BLaER1 treated with 17β-estradiol and CSF1 and Interleukin-3, amounts not matched to agents 10 nM and 100 nM (cell line): Measurements from ENCODE around the gene DYNLT4.
"Not testable (repeated sequence)": the region's sequence is repeated elsewhere in the genome, so short reads cannot be mapped to it uniquely, and the experiment has no call there.

ENCODE experiments used
- H3K27ac ChIP-seq, 11 experiments: shearing (Covaris generic); formaldehyde crosslinking; 2 replicates each; pipeline ENCODE4 v1.8.1; 2022
- H3K27me3 ChIP-seq, 11 experiments: shearing (Covaris generic); formaldehyde crosslinking; 2 replicates each; pipeline ENCODE4 v1.8.1; 2022
- H3K36me3 ChIP-seq, 11 experiments: shearing (Covaris generic); formaldehyde crosslinking; 2 replicates each; pipeline ENCODE4 v1.8.1; 2022
- H3K4me1 ChIP-seq, 10 experiments: shearing (Covaris generic); formaldehyde crosslinking; 2 replicates each; pipeline ENCODE4 v1.8.1; 2022
- H3K4me2 ChIP-seq, 11 experiments: shearing (Covaris generic); formaldehyde crosslinking; 2 replicates each; pipeline ENCODE4 v1.8.1; 2022
- H3K4me3 ChIP-seq, 10 experiments: shearing (Covaris generic); formaldehyde crosslinking; 2 replicates each; pipeline ENCODE4 v1.8.1; 2022
- H3K9ac ChIP-seq, 11 experiments: shearing (Covaris generic); formaldehyde crosslinking; 2 replicates each; pipeline ENCODE4 v1.8.1; 2022
- H3K9me3 ChIP-seq, 11 experiments: shearing (Covaris generic); formaldehyde crosslinking; replicated peaks in 1 of 11; 2 replicates each; pipeline ENCODE4 v1.8.1; 2022
- H4K20me1 ChIP-seq, 11 experiments: shearing (Covaris generic); formaldehyde crosslinking; 2 replicates each; pipeline ENCODE4 v1.8.1; 2022
- Cebpa-rat ChIP-seq, 11 experiments: shearing (Covaris generic); IDR thresholded peaks; 2 replicates each; pipeline ENCODE4 v1.8.1; 2022

DYNLT4 gene

DNA sequence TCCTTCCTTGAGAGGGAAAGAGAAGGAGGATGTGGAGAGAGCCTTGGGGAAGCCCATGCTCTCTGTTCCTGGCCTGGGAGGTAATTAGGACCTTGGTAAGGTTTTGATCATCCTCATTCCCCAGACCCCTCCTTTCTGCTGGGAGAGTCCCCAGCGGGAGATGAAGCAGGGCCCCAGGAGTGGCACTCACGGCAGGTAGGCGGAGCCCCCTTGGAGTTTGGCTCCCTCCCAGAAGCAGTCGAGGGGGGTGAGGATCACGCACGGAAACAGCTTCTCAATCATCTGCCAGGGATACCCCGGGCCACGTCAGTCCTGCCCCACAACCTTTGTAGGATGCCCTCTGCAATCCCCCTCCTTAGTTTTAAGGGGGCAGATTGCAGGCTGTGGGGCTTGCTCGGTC is 24.4 kb upstream of the DYNLT4 start:
- Histone ChIP-seq H3K4me3 (no peak overlapping the region), H3K36me3 (no peaks in the 10 kb centered on the region), H4K20me1 (no peaks in the 10 kb centered on the region), H3K27ac (no peak overlapping the region; a peak in 1 of 22 replicates), H3K4me1 (peaks cover 31 to 78% (median 62%) of the 10 kb centered on the region in 10 experiments), H3K27me3 (no peaks in the 10 kb centered on the region), H3K4me2 (peak overlapping the region in 10 of 11 experiments; percentile 13 to 86 (median 44); a peak in 13 of 22 replicates), H3K9me3 (peaks cover 0 to 12% (median 0%) of the 10 kb centered on the region in 11 experiments; a peak in 4 of 22 replicates), H3K9ac (peak overlapping the region in 3 of 11 experiments; percentile 2 to 36 (median 25); a peak in 3 of 22 replicates)
- no peak for TF ChIP-seq Cebpa-rat (IDR thresholded peaks at IDR 0.05)

DNA sequence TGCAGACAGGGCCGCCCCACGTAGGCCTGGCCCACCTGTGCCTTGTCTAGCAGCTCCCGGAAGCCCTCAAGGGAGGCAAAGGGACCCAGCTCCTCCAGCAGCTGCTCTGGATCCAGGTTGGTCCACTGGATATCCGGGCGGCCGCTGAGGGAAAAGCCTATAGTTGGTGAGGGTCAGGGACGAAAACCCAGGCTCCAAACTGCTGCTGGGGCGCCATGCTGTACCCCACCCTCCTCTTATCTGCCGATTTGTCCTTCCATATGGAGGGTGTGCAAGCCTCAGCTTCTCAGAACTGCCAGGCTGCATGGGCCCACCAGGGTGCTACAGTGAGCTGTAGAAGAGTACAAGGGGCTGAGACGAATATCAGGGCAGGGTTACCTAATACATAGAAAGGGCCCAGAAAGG is 23.8 kb upstream of the DYNLT4 start:
- peaks cover 0 to 12% (median 0%) of the 10 kb centered on the region in 11 experiments; a peak in 4 of 22 replicates for H3K9me3 ChIP-seq
- no peaks in the 10 kb centered on the region for H3K36me3 ChIP-seq
- no peak for TF ChIP-seq Cebpa-rat (IDR thresholded peaks at IDR 0.05)
- H3K27me3 ChIP-seq, result no peaks in the 10 kb centered on the region
- H3K4me1 ChIP-seq, result peaks cover 31 to 84% (median 59%) of the 10 kb centered on the region in 10 experiments
- peak overlapping the region in 2 of 11 experiments; percentile 2 to 25; a peak in 1 of 22 replicates for H3K9ac ChIP-seq
- H4K20me1 ChIP-seq, result no peaks in the 10 kb centered on the region
- H3K4me2 ChIP-seq, result peak overlapping the region in 6 of 11 experiments; percentile 1 to 86 (median 55); a peak in 7 of 22 replicates
- H3K27ac ChIP-seq, result no peak overlapping the region
- H3K4me3 ChIP-seq, result no peak overlapping the region

DNA sequence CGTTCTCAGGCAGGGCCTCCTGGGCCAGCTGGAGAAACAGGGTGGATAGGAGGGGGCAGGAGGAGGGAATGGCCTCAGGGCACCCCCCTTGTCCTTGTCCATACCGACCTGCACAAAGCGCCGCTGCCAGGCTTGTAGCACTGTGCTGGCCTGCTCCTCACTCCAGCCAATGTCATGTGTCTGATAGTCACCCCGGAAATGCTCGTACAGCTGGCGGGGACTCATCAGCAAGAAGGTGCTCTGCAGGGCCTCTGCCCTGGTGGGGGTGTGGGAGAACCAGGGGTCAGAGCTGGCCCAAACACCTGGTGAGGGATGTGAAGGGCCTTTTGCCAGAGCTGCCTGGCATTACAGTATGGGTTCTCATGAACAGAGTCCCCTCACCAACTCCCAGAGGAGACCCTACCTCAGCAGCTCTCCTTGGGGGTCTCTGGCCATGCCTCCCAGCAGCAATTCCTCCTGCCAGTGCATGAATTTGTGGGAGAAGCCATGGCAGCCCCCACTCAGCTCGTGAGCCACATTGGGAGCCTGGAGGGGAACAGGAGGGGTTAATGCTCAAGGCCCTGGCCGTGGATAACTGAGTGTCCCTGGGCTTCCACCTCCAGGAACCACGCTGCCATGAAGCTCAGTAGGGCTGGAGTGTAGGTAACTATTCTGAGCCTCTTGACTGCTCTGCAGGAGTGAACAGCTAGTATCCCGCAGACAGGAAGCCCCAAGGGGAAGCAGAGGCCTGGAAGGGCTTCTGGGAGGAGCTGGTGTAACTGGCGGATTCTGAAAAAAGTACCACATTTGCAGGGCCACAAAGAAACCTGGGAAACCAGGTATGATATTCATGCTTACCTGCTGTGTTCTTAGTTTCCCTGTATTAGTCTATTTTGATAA is 22.6 kb upstream of the DYNLT4 start:
- H4K20me1 ChIP-seq, result no peaks in the 10 kb centered on the region
- no peaks in the 10 kb centered on the region for H3K36me3 ChIP-seq
- H3K4me2 ChIP-seq, result peak overlapping the region; percentile 27 to 80 (median 48)
- TF ChIP-seq Cebpa-rat (IDR thresholded peaks at IDR 0.05), result no peak
- peaks cover 31 to 78% (median 57%) of the 10 kb centered on the region in 10 experiments for H3K4me1 ChIP-seq
- no peaks in the 10 kb centered on the region for H3K27me3 ChIP-seq
- peaks cover 0 to 12% (median 0%) of the 10 kb centered on the region in 11 experiments; a peak in 4 of 22 replicates for H3K9me3 ChIP-seq
- peak overlapping the region in 2 of 11 experiments; percentile 7 to 42; a peak in 2 of 22 replicates for H3K9ac ChIP-seq
- H3K4me3 ChIP-seq, result no peak overlapping the region
- H3K27ac ChIP-seq, result no peak overlapping the region

DNA sequence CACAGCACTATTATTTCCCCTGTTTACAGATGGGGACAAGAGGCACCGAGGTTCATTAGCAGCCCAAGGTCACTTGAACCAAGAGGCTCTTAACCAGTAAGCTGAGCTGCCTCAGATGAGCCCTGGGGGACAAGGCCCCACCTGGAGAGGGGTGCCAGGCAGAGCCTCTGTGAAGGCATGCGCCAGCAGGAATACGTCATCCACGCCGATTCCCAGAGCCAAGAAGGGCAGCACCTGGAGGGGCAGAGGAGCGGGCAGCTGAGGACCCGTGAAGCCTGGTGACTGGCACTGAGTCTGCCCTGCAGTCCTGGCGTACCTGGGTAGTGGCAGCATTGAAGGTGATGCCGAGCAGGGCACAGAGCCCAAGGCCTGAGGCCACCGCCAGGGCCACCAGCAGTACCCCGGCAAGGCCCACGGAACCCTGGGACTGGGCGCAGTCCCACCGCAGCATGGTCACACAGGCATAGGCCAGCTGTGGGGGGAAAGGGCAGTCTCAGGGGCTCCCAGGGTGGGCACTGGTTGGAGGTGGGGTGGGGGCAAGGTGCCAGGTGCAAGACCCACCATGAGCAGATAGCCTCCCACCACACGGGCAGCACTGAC is 21.8 kb upstream of the DYNLT4 start:
- peak overlapping the region in 4 of 11 experiments; percentile 54 to 80 (median 64); a peak in 3 of 22 replicates for H3K4me2 ChIP-seq
- H4K20me1 ChIP-seq, result no peaks in the 10 kb centered on the region
- H3K36me3 ChIP-seq, result no peaks in the 10 kb centered on the region
- peaks cover 0 to 12% (median 0%) of the 10 kb centered on the region in 11 experiments; a peak in 4 of 22 replicates for H3K9me3 ChIP-seq
- no peaks in the 10 kb centered on the region for H3K27me3 ChIP-seq
- no peak for TF ChIP-seq Cebpa-rat (IDR thresholded peaks at IDR 0.05)
- H3K9ac ChIP-seq, result no peak overlapping the region
- peaks cover 31 to 70% (median 51%) of the 10 kb centered on the region in 10 experiments for H3K4me1 ChIP-seq
- H3K4me3 ChIP-seq, result no peak overlapping the region
- no peak overlapping the region for H3K27ac ChIP-seq

DNA sequence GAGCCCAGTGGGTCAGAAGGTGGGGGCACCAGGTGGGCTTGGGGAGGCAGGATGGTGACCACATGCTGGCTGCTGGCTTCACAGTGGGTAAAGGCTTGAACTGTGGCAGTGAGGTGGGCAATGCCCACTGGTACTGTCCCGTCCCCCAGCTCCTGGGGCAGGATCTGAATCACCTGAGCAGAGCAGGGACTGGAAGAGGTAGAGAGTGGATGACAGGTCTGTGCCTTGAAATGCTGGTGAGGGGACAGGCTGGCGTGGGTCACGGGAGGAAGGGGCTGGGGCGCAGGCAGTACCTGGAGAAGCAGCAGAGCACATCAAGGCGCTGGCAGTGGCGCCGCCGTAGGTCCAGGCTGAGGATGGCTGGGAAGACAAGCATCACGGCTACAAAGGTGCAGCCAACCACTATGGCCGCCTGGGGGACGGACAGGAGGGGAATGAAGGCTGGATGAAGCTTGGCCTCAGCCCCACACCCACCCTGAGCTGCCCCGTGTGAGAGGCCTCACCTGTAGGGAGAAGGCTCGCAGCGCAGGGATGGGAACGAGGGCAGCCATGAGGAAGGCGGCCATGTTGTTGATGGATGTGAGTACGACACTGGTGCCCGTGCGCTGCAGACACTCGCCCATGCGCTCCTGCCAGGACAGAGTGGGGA is 21.0 kb upstream of the DYNLT4 start:
- H3K4me2 ChIP-seq, result no peak overlapping the region
- H3K27ac ChIP-seq, result no peak overlapping the region
- H3K27me3 ChIP-seq, result no peaks in the 10 kb centered on the region
- no peak overlapping the region for H3K4me3 ChIP-seq
- H4K20me1 ChIP-seq, result no peaks in the 10 kb centered on the region
- H3K4me1 ChIP-seq, result peaks cover 27 to 62% (median 44%) of the 10 kb centered on the region in 10 experiments
- peaks cover 0 to 12% (median 0%) of the 10 kb centered on the region in 11 experiments; a peak in 4 of 22 replicates for H3K9me3 ChIP-seq
- no peaks in the 10 kb centered on the region for H3K36me3 ChIP-seq
- no peak overlapping the region for H3K9ac ChIP-seq
- no peak for TF ChIP-seq Cebpa-rat (IDR thresholded peaks at IDR 0.05)

DNA sequence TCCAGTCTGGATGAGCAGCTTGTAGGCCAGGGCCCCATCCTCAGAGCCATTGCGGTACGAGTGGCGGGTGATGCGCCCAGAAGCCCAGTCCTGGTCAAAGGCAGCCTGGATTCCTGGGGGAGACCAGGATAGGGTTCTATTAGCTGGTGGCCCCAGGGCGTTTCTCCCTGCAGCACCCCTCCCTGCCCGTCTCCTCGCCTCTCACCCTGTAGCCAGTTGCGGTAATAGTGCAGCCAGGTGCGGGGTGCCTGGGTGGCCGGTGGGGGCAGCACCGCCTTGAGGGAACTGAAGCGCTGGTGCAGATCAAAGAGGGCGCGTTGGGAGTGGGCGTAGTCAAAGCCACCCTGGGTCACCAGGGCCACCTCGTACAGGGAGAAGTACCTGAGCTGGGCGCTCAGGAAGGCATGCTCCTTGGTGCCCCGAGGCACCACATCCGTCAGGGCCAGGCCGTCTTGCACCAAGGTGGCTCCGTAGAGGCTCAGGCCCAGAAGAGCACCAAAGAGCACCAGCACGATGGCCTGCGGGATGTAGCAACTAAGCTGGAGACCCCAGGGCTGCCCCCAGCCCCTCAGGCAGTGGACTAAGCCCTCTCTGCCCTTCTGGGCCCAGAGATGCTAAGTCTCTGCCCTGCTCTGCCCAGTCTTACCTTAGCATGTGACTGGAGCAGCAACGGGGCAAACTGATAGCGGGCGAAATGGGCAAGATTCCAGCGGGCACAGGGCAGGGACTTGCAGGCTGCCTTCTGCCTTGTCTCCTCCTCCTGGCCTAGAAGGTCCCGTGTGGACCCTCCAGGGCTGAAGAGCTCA is 20.2 kb upstream of the DYNLT4 start:
- H3K4me2 ChIP-seq, result peak overlapping the region in 7 of 11 experiments; percentile 6 to 84 (median 46); a peak in 11 of 22 replicates
- H3K27ac ChIP-seq, result peak overlapping the region in 2 of 11 experiments; percentile 28 to 32; a peak in 3 of 22 replicates
- H3K27me3 ChIP-seq, result no peaks in the 10 kb centered on the region
- peaks cover 0 to 12% (median 0%) of the 10 kb centered on the region in 11 experiments; a peak in 4 of 22 replicates for H3K9me3 ChIP-seq
- TF ChIP-seq Cebpa-rat (IDR thresholded peaks at IDR 0.05), result no peak
- 0 out of 22 replicates have a peak overlapping the region, but pooled peaks of 1 of the 11 experiments have one; percentile 17 for H3K9ac ChIP-seq
- no peaks in the 10 kb centered on the region for H4K20me1 ChIP-seq
- H3K36me3 ChIP-seq, result no peaks in the 10 kb centered on the region
- H3K4me1 ChIP-seq, result peaks cover 21 to 55% (median 37%) of the 10 kb centered on the region in 10 experiments
- H3K4me3 ChIP-seq, result no peak overlapping the region

DNA sequence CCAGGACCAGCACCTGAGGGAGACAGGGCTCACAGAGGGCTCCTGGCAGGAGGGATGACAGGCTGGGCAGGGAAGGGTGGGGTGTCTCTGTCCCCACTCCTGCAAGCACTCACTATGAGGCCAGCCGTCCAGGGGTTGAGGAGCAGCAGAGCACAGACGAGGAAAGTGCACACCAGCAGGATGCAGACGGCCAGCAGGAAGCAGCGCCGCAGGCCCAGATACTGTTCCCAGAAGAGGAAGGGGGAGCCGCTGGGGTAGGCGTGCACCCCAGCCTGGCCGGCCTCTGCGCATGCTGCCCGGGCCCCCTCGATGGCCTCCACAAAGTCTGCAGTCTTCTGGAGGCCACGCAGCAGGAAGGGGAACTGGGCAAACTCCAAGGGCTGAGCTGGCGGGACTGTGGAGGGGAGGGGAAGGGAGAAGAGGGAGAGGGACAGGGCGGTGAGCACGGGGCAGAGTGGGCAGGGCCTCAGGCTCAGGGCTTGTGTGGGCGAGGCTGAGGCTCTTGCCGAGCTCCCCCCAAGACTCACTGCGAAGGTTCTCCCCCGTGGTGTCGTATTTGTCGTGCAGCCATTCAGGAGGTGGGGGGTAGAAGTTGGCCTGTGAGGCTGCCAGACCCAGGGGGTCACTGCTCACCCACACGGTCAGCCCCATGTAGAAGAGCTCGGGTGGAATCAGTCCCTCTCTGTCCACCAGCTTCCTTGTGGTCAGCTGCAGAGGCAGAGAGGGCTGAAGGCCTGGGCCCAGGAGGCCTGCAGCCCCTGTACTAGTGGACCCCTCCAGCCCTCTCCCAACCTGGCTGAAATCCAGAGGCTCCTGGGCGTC is 19.4 kb upstream of the DYNLT4 start:
- H4K20me1 ChIP-seq, result no peaks in the 10 kb centered on the region
- H3K27me3 ChIP-seq, result no peaks in the 10 kb centered on the region
- peaks cover 14 to 47% (median 29%) of the 10 kb centered on the region in 10 experiments for H3K4me1 ChIP-seq
- H3K4me3 ChIP-seq, result no peak overlapping the region
- peaks cover 0 to 12% (median 0%) of the 10 kb centered on the region in 11 experiments; a peak in 4 of 22 replicates for H3K9me3 ChIP-seq
- no peak for TF ChIP-seq Cebpa-rat (IDR thresholded peaks at IDR 0.05)
- H3K27ac ChIP-seq, result peak overlapping the region in 3 of 11 experiments; percentile 28 to 32 (median 30); a peak in 3 of 22 replicates
- H3K36me3 ChIP-seq, result no peaks in the 10 kb centered on the region
- peak overlapping the region in 8 of 11 experiments; percentile 6 to 84 (median 42); a peak in 11 of 22 replicates for H3K4me2 ChIP-seq
- peak overlapping the region in 2 of 11 experiments; percentile 9 to 17; a peak in 1 of 22 replicates for H3K9ac ChIP-seq

DNA sequence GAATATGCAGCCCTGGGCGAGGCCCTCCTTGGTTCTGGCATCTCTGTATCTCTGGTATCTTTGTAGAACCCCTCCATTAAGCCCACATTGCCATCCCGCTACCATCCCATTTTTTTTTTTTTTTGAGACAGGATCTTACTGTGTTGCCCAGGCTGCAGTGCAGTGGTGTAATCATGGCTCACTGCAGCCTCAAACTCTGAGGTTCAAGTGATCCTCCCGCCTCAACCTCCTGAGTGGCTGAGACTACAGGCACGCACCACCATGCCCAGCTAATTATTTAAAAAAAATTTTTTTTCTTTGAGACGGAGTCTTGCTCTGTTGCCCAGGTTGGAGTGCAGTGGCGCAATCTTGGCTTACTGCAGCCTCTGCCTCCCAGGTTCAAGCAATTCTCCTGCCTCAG is 17.2 kb upstream of the DYNLT4 start:
- H3K4me3 ChIP-seq, H3K9me3 ChIP-seq, H4K20me1 ChIP-seq, H3K4me2 ChIP-seq, H3K27me3 ChIP-seq, H3K36me3 ChIP-seq, H3K9ac ChIP-seq, H3K27ac ChIP-seq: not testable (repeated sequence)
- peaks cover 7 to 37% (median 21%) of the 10 kb centered on the region in 10 experiments for H3K4me1 ChIP-seq
